ENCODE results near the gene TYSND1.

GRCh38 chr10:70178139-70178725 lies 31.7 kb upstream of the TYSND1 start:
- TF ChIP-seq POLR2A (IDR thresholded peaks at IDR 0.05) (no peak), EP300 (IDR thresholded peaks at IDR 0.05) (no peak), POLR2AphosphoS5 (IDR thresholded peaks at IDR 0.05) (no peak), CTCF (IDR thresholded peaks at IDR 0.05) (no peak)
